ENCODE measurements around the gene PILRA.
"Not testable (repeated sequence)": the region's sequence is repeated elsewhere in the genome, so short reads cannot be mapped to it uniquely, and the experiment has no call there.

PILRA gene

GRCh38 chr7:100358027-100358856 is 15.0 kb upstream of the PILRA start, which contains the start of gene PILRB:
Gene PILRB (plus strand): TSS chr7:100358117. CDS start chr7:100358303, 186 bp downstream.
- no peak for DNase-seq

GRCh38 chr7:100358857-100359212 is 14.5 kb upstream of the PILRA start:
- DNase-seq, result no peak

- no peak for DNase-seq
These were observed 13.0 kb upstream of the PILRA start for GRCh38 chr7:100360135-100360854.

GRCh38 chr7:100363098-100363497 is 10.2 kb upstream of the PILRA start:
- DNase-seq, result no peak

GRCh38 chr7:100363797-100364196 is 9.5 kb upstream of the PILRA start:
- not testable (repeated sequence) for DNase-seq

- DNase-seq, result no peak
These were observed 8.8 kb upstream of the PILRA start for GRCh38 chr7:100364480-100364879.

GRCh38 chr7:100365998-100366367 is 7.3 kb upstream of the PILRA start:
- DNase-seq, result not testable (repeated sequence)

GRCh38 chr7:100366411-100367250 is 6.7 kb upstream of the PILRA start:
- DNase-seq, result no peak

- DNase-seq, result no peak
These were observed 6.1 kb upstream of the PILRA start for GRCh38 chr7:100367251-100367620.

GRCh38 chr7:100367676-100368613 is 5.3 kb upstream of the PILRA start:
- no peak for DNase-seq

- peak; percentile 54 for DNase-seq
These were observed 4.2 kb upstream of the PILRA start for GRCh38 chr7:100369105-100369504.

- no peak for DNase-seq
These were observed 3.0 kb upstream of the PILRA start for GRCh38 chr7:100370303-100370702.

GRCh38 chr7:100370746-100371145 is 2.5 kb upstream of the PILRA start:
- no peak for DNase-seq

- DNase-seq, result no peak
These were observed 1.6 kb upstream of the PILRA start for GRCh38 chr7:100371561-100372171.

GRCh38 chr7:100372256-100372655 is 1.0 kb upstream of the PILRA start:
- DNase-seq, result peak; percentile 30

GRCh38 chr7:100372694-100373093 is 593 bp upstream of the PILRA start:
- DNase-seq, result no peak

- DNase-seq, result not testable (repeated sequence)
These were observed 747 bp downstream of the PILRA start for GRCh38 chr7:100373870-100374598.

GRCh38 chr7:100374601-100375000 is 1.3 kb downstream of the PILRA start:
- DNase-seq, result no peak

- no peak for DNase-seq
These were observed 2.8 kb downstream of the PILRA start for GRCh38 chr7:100376066-100376465.

- no peak for DNase-seq
These were observed 4.9 kb downstream of the PILRA start for GRCh38 chr7:100378114-100378755.

GRCh38 chr7:100380196-100380595 is 6.9 kb downstream of the PILRA start:
- DNase-seq, result no peak
